ENCODE results near the gene ZNHIT1.

ZNHIT1 gene

GRCh38 chr7:101240226-101241014 is 22.5 kb downstream of the ZNHIT1 start:
- no peak overlapping the region for H3K4me3 ChIP-seq (ENCODE audit: low read depth, low read length)

GRCh38 chr7:101241015-101241363 is 23.0 kb downstream of the ZNHIT1 start:
- no peak overlapping the region for H3K4me3 ChIP-seq (ENCODE audit: low read depth, low read length)
- in situ Hi-C loops (cut with HindIII; ENCODE audit: low sequenced_read_pairs): no loop called here
- TF ChIP-seq CTCF (IDR thresholded peaks at IDR 0.05; ENCODE audit: low read depth, low read length): no peak
- DNase-seq (ENCODE audit: low read depth, low spot score): no peak

More at GRCh38 chr7:101240226-101241014, 22.5 kb downstream of the ZNHIT1 start:
- no peak for DNase-seq (ENCODE audit: low read depth, low spot score)
- in situ Hi-C loops (cut with HindIII; ENCODE audit: low sequenced_read_pairs): no loop called here
- no peak for TF ChIP-seq CTCF (IDR thresholded peaks at IDR 0.05; ENCODE audit: low read depth, low read length)

GRCh38 chr7:101241443-101242349 is 23.7 kb downstream of the ZNHIT1 start:
- H3K4me3 ChIP-seq (ENCODE audit: low read depth, low read length): no peak overlapping the region
- no peak for TF ChIP-seq CTCF (IDR thresholded peaks at IDR 0.05; ENCODE audit: low read depth, low read length)
- DNase-seq (ENCODE audit: low read depth, low spot score): no peak
- in situ Hi-C loops (cut with HindIII; ENCODE audit: low sequenced_read_pairs): no loop called here

GRCh38 chr7:101243646-101244374 is 25.8 kb downstream of the ZNHIT1 start:
- DNase-seq (ENCODE audit: low read depth, low spot score): no peak
- in situ Hi-C loops (cut with HindIII; ENCODE audit: low sequenced_read_pairs): no loop called here
- peak overlapping the region; percentile 94 for H3K4me3 ChIP-seq (ENCODE audit: low read depth, low read length)
- TF ChIP-seq CTCF (IDR thresholded peaks at IDR 0.05; ENCODE audit: low read depth, low read length): no peak

- peak; percentile 92 for DNase-seq (ENCODE audit: low read depth, low spot score)
- in situ Hi-C loops (cut with HindIII; ENCODE audit: low sequenced_read_pairs): no loop called here
- peak; percentile 92 for TF ChIP-seq CTCF (IDR thresholded peaks at IDR 0.05; ENCODE audit: low read depth, low read length)
- H3K4me3 ChIP-seq (ENCODE audit: low read depth, low read length): peak within 1 kb of the TSS; percentile 94
Measured at GRCh38 chr7:101244375-101245146, 26.6 kb downstream of the ZNHIT1 start, which contains the start of gene FIS1. Gene FIS1, minus strand, starts transcription at chr7:101245081. Its CDS starts 77 bp downstream, at chr7:101245004.

Data from astrocyte of the spinal cord (primary cell).